Liver (tissue), 3 donors: ENCODE measurements around the gene SLC5A6.

Experiments used
- CTCF ChIP-seq: fragments of 150-350 bp; IDR thresholded peaks from 2 replicates; pipeline ENCODE4 v1.5.1; 2017; ENCODE audit warnings: improper control_type of control experiment, low read depth, low read length; ENCODE audit not compliant: missing input control
- FOXA1 ChIP-seq: IDR thresholded peaks from 2 replicates; pipeline ENCODE4 v1.6.1; 2016; ENCODE audit warnings: antibody characterized with exemption
- NR2F2 ChIP-seq: IDR thresholded peaks from 2 replicates; pipeline ENCODE4 v1.6.1; 2016; ENCODE audit warnings: antibody characterized with exemption
- RAD21 ChIP-seq, 2 donors: IDR thresholded peaks; 2 replicates each; pipeline ENCODE4 v1.6.1; 2016; ENCODE audit warnings: antibody characterized with exemption in 2 of 2, mild to moderate bottlenecking in 2 of 2
- REST ChIP-seq: IDR thresholded peaks from 2 replicates; pipeline ENCODE4 v1.6.1; 2016; ENCODE audit warnings: antibody characterized with exemption, mild to moderate bottlenecking
- donor health status: healthy.
- donor health status: healthy.

- no peak for TF ChIP-seq CTCF
- TF ChIP-seq REST = no peak
- no peak for TF ChIP-seq FOXA1
- TF ChIP-seq NR2F2 = no peak
- no peak for TF ChIP-seq RAD21 (IDR thresholded peaks at IDR 0.05)
These were observed 2.9 kb upstream of the SLC5A6 start for GRCh38 chr2:27214941-27215340.
